Measurements from ENCODE around the gene RASGRF1.

- no peak for TF ChIP-seq CTCF (IDR thresholded peaks at IDR 0.05 in 4 of 5, conservative IDR thresholded peaks at IDR 0.05 in 1 of 5)
- no peak for TF ChIP-seq POLR2A (IDR thresholded peaks at IDR 0.05)
These were observed 12.0 kb upstream of the RASGRF1 start for GRCh38 chr15:79102595-79102994.
